Mesendoderm (in vitro differentiated cells): ENCODE data around the gene LRRIQ1.
"Not testable (repeated sequence)": the region's sequence is repeated elsewhere in the genome, so short reads cannot be mapped to it uniquely, and the experiment has no call there.

Experiments
- DNase-seq: peaks from one replicate; pipeline ENCODE4 v3.0.0; 2013
- H2AK5ac ChIP-seq: 2 replicates; pipeline ENCODE4 v1.6.1; 2013; ENCODE audit warnings: low read length, inconsistent platforms
- H2BK120ac ChIP-seq: 2 replicates; pipeline ENCODE4 v1.6.1; 2013; ENCODE audit warnings: low read depth, mild to moderate bottlenecking, low read length, moderate library complexity, mixed read lengths
- H2BK15ac ChIP-seq: replicated peaks from 2 replicates; pipeline ENCODE4 v1.6.1; 2013; ENCODE audit warnings: low read depth, mild to moderate bottlenecking, moderate library complexity
- H2BK5ac ChIP-seq: 2 replicates; pipeline ENCODE4 v1.6.1; 2013; ENCODE audit warnings: low read length, inconsistent platforms
- H3K18ac ChIP-seq: 2 replicates; pipeline ENCODE4 v1.6.1; 2013; ENCODE audit warnings: mild to moderate bottlenecking, low read length, mixed read lengths
- H3K23ac ChIP-seq: one replicate; pipeline ENCODE4 v1.6.1; 2013; ENCODE audit warnings: low read length
- H3K27ac ChIP-seq: 2 replicates; pipeline ENCODE4 v1.5.1; 2013; ENCODE audit warnings: low read depth, mild to moderate bottlenecking, inconsistent platforms, low read length, moderate library complexity
- H3K27me3 ChIP-seq: 2 replicates; pipeline ENCODE4 v1.6.1; 2013; ENCODE audit warnings: low read length, control low read depth, mild to moderate bottlenecking, inconsistent platforms; ENCODE audit not compliant: insufficient read depth, poor library complexity
- H3K36me3 ChIP-seq: 2 replicates; pipeline ENCODE4 v1.6.1; 2013; ENCODE audit warnings: low read length, inconsistent platforms; ENCODE audit not compliant: control insufficient read depth, insufficient read depth
- H3K4ac ChIP-seq: one replicate; pipeline ENCODE4 v1.6.1; 2013; ENCODE audit warnings: low read depth, mild to moderate bottlenecking, low read length, moderate library complexity
- H3K4me1 ChIP-seq: 2 replicates; pipeline ENCODE4 v1.6.1; 2013; ENCODE audit warnings: low read depth, low read length, inconsistent platforms; ENCODE audit not compliant: control insufficient read depth
- H3K4me2 ChIP-seq: 2 replicates; pipeline ENCODE4 v1.6.1; 2013; ENCODE audit warnings: low read length
- H3K4me3 ChIP-seq: 2 replicates; pipeline ENCODE4 v1.5.1; 2013; ENCODE audit warnings: mild to moderate bottlenecking, low read length
- H3K56ac ChIP-seq: one replicate; pipeline ENCODE4 v1.6.1; 2013; ENCODE audit warnings: low read length
- H3K79me1 ChIP-seq: 2 replicates; pipeline ENCODE4 v1.6.1; 2013; ENCODE audit warnings: low read length, inconsistent platforms
- H3K79me2 ChIP-seq: 2 replicates; pipeline ENCODE4 v1.6.1; 2013; ENCODE audit warnings: mild to moderate bottlenecking, low read length; ENCODE audit not compliant: control insufficient read depth, insufficient read depth
- H3K9ac ChIP-seq: 2 replicates; pipeline ENCODE4 v1.6.1; 2013; ENCODE audit warnings: low read length, inconsistent platforms
- H4K5ac ChIP-seq: one replicate; pipeline ENCODE4 v1.6.1; 2013; ENCODE audit warnings: low read length
- H4K8ac ChIP-seq: one replicate; pipeline ENCODE4 v1.6.1; 2013; ENCODE audit warnings: low read depth, mild to moderate bottlenecking, control low read depth, low read length, moderate library complexity
- WGBS: extraction: QIAGEN DNeasy Blood & Tissue Kit; methylation state at CpG from one replicate; pipeline ENCODE4 v1.1.7; 2013; ENCODE audit warnings: low lambda C conversion rate, missing lambda C conversion rate; ENCODE audit not compliant: insufficient coverage; ENCODE audit errors: extremely low coverage; 5-methylcytosine and 5-hydroxymethylcytosine counted together

Gene LRRIQ1

DNA sequence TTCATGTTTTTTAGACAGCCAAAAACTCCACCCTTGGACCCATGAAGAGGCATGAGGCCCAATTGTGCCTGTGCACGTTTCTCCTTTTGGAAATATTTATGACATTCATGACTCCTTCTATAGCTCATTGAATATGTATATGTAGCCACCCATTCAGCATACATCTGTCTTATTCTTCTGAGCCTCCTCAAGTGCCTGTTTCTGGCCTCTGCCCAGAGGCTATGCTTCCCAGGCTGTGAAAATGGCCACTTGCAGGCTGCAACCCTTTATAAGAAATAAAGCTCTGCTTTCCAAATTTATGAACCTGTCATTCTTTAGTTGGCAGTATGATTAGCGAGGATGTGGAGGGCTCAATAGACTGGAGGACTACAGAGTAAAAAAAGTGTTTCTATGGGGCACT lies 35.4 kb upstream of the LRRIQ1 start:
- DNase-seq: no peak
- H3K4ac ChIP-seq: peak overlapping the region; percentile 16
- H3K36me3 ChIP-seq: no peaks in the 10 kb centered on the region
- no CpG with 5 or more reads among the region's 2 CpGs for WGBS
- no peak overlapping the region for H2BK5ac ChIP-seq
- H3K4me1 ChIP-seq: no peaks in the 10 kb centered on the region
- no peaks in the 10 kb centered on the region for H3K79me2 ChIP-seq
- no peaks in the 10 kb centered on the region for H3K27me3 ChIP-seq
- H4K8ac ChIP-seq: no peak overlapping the region
- H2BK15ac ChIP-seq: no peak overlapping the region
- H3K9ac ChIP-seq: no peak overlapping the region
- no peak overlapping the region for H3K56ac ChIP-seq
- no peak overlapping the region for H4K5ac ChIP-seq
- H3K4me2 ChIP-seq: no peak overlapping the region
- H3K4me3 ChIP-seq: no peak overlapping the region
- no peak overlapping the region for H3K18ac ChIP-seq
- no peaks in the 10 kb centered on the region for H3K79me1 ChIP-seq
- H2AK5ac ChIP-seq: no peak overlapping the region
- H2BK120ac ChIP-seq: no peak overlapping the region
- no peak overlapping the region for H3K27ac ChIP-seq
- H3K23ac ChIP-seq: no peak overlapping the region

DNA sequence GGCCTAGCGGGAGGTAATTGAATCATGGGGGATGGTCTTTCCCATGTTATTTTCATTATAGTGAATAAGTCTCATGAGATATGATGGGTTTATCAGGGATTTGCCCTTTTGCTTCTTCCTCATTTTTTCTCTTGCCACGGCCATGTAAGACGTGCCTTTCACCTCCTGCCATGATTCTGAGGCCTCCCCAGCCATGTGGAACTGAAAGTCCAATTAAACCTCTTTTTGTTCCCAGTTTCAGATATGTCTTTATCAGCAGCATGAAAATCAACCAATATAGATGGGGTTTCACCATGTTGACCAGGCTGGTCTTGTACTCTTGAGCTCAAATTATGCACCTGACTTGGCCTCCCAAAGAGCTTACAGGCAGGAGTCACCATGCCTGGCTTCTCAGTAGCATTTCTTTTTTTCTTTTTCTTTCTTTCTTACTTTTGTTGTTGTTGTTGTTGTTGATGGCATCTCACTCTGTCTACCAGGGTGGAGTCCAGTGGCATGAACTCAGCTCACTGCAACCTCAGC lies 33.3 kb upstream of the LRRIQ1 start:
- Histone ChIP-seq H4K5ac (no peak overlapping the region), H3K23ac (no peak overlapping the region), H2BK120ac (no peak overlapping the region), H2BK5ac (no peak overlapping the region), H3K27ac (no peak overlapping the region), H3K4me3 (no peak overlapping the region), H3K79me2 (no peaks in the 10 kb centered on the region), H3K4me2 (no peak overlapping the region), H2BK15ac (no peak overlapping the region), H3K27me3 (no peaks in the 10 kb centered on the region), H3K79me1 (no peaks in the 10 kb centered on the region), H3K18ac (no peak overlapping the region), H3K4ac (no peak overlapping the region), H3K4me1 (no peaks in the 10 kb centered on the region), H3K36me3 (no peaks in the 10 kb centered on the region), H4K8ac (no peak overlapping the region), H2AK5ac (no peak overlapping the region), H3K56ac (no peak overlapping the region), H3K9ac (no peak overlapping the region)
- no CpG with 5 or more reads among the region's 3 CpGs for WGBS
- no peak for DNase-seq

- Histone ChIP-seq H3K4me2 (no peak overlapping the region), H3K79me2 (no peaks in the 10 kb centered on the region), H3K9ac (no peak overlapping the region), H4K5ac (no peak overlapping the region), H2BK5ac (no peak overlapping the region), H3K36me3 (no peaks in the 10 kb centered on the region), H2BK120ac (no peak overlapping the region), H3K4me1 (no peaks in the 10 kb centered on the region), H3K27ac (no peak overlapping the region), H3K18ac (no peak overlapping the region), H2BK15ac (no peak overlapping the region), H3K4ac (no peak overlapping the region), H2AK5ac (no peak overlapping the region), H4K8ac (no peak overlapping the region), H3K56ac (no peak overlapping the region), H3K27me3 (no peaks in the 10 kb centered on the region), H3K23ac (no peak overlapping the region), H3K79me1 (no peaks in the 10 kb centered on the region), H3K4me3 (no peak overlapping the region)
- no peak for DNase-seq
These were observed 31.9 kb upstream of the LRRIQ1 start for GRCh38 chr12:85004204-85004603.

- H3K27ac ChIP-seq, H3K4me1 ChIP-seq, H3K79me2 ChIP-seq, H4K8ac ChIP-seq, H3K4ac ChIP-seq, H4K5ac ChIP-seq, H3K9ac ChIP-seq, H2BK15ac ChIP-seq, H3K56ac ChIP-seq, H3K4me3 ChIP-seq, H2BK5ac ChIP-seq, H2BK120ac ChIP-seq, H3K23ac ChIP-seq, H2AK5ac ChIP-seq, H3K79me1 ChIP-seq, H3K27me3 ChIP-seq, H3K36me3 ChIP-seq, H3K18ac ChIP-seq, H3K4me2 ChIP-seq: not testable (repeated sequence)
- no CpG with 5 or more reads among the region's 2 CpGs for WGBS
- DNase-seq: peak; percentile 64
These were observed 31.1 kb upstream of the LRRIQ1 start for GRCh38 chr12:85005047-85005446.

GRCh38 chr12:85005615-85006014 lies 30.5 kb upstream of the LRRIQ1 start:
- Histone ChIP-seq H2AK5ac (no peak overlapping the region), H3K4ac (no peak overlapping the region), H2BK15ac (no peak overlapping the region), H3K79me1 (no peaks in the 10 kb centered on the region), H3K4me1 (no peaks in the 10 kb centered on the region), H3K79me2 (no peaks in the 10 kb centered on the region), H4K5ac (no peak overlapping the region), H4K8ac (no peak overlapping the region), H3K4me3 (no peak overlapping the region), H3K27ac (no peak overlapping the region), H2BK5ac (no peak overlapping the region), H3K18ac (no peak overlapping the region), H2BK120ac (no peak overlapping the region), H3K56ac (no peak overlapping the region), H3K23ac (no peak overlapping the region), H3K9ac (no peak overlapping the region), H3K4me2 (no peak overlapping the region), H3K27me3 (no peaks in the 10 kb centered on the region), H3K36me3 (no peaks in the 10 kb centered on the region)
- no CpG with 5 or more reads among the region's 1 CpG for WGBS
- no peak for DNase-seq

- Histone ChIP-seq H3K18ac (no peak overlapping the region), H2BK120ac (no peak overlapping the region), H3K56ac (no peak overlapping the region), H4K8ac (no peak overlapping the region), H3K27me3 (no peaks in the 10 kb centered on the region), H2BK5ac (no peak overlapping the region), H3K79me1 (no peaks in the 10 kb centered on the region), H3K36me3 (no peaks in the 10 kb centered on the region), H3K4me2 (no peak overlapping the region), H3K4ac (no peak overlapping the region), H3K23ac (no peak overlapping the region), H3K79me2 (no peaks in the 10 kb centered on the region), H4K5ac (no peak overlapping the region), H2AK5ac (no peak overlapping the region), H3K9ac (no peak overlapping the region), H3K4me1 (no peaks in the 10 kb centered on the region), H3K4me3 (no peak overlapping the region), H3K27ac (no peak overlapping the region), H2BK15ac (no peak overlapping the region)
- WGBS: no CpG with 5 or more reads among the region's 1 CpG
- no peak for DNase-seq
These were observed 29.9 kb upstream of the LRRIQ1 start for GRCh38 chr12:85006206-85006605.
